ENCODE data around the gene PHLDB1.

DNA sequence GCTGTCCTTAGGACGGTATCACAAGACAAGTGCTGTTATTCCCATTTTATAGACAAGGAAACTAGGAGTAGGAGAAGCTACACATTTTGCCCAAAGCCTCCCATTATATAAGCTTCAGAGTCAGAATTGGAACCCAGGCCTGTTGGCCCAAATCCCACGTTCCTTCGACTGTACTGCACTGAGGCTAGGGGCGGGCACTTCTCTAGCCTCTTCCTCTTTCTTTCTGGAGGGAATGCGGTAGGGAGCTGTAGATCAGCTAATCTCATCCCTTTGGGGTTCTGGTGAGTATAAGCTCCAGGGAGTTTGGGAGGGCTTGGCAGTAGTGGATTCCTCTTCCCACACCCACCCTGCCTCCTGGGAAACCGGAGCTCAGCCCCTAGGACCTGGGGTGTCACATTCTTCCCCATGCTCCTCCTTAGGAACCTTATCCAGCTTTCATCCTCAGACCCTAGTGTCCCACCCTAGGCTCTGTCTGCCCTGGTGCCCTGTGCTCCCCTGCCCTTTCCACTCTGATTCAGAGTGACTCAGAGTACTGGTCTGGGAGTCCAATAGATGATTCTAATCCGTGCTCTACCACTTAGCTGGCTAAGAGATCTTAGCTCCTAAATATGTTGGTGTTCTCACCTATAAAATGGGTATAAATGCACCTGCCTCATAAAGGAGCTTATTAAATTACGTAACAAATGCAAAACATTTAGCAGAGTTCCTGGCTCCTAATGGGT lies 29.3 kb downstream of the PHLDB1 start:
- TF ChIP-seq, protein P1, sequence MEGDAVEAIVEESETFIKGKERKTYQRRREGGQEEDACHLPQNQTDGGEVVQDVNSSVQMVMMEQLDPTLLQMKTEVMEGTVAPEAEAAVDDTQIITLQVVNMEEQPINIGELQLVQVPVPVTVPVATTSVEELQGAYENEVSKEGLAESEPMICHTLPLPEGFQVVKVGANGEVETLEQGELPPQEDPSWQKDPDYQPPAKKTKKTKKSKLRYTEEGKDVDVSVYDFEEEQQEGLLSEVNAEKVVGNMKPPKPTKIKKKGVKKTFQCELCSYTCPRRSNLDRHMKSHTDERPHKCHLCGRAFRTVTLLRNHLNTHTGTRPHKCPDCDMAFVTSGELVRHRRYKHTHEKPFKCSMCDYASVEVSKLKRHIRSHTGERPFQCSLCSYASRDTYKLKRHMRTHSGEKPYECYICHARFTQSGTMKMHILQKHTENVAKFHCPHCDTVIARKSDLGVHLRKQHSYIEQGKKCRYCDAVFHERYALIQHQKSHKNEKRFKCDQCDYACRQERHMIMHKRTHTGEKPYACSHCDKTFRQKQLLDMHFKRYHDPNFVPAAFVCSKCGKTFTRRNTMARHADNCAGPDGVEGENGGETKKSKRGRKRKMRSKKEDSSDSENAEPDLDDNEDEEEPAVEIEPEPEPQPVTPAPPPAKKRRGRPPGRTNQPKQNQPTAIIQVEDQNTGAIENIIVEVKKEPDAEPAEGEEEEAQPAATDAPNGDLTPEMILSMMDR (IDR thresholded peaks at IDR 0.05), result no peak
- no peak for TF ChIP-seq POLR2A (IDR thresholded peaks at IDR 0.05)

Measured in heart left ventricle (tissue), 13 donors.